ENCODE measurements around the gene GRAP. TPM values are rescaled to one million over a fixed set of nuclear protein-coding genes. Genes with fewer than 3 reads are reported as not detected.

Gene GRAP
- total RNA-seq, 1 experiment from 2014 or later, result 0.55 TPM

DNA sequence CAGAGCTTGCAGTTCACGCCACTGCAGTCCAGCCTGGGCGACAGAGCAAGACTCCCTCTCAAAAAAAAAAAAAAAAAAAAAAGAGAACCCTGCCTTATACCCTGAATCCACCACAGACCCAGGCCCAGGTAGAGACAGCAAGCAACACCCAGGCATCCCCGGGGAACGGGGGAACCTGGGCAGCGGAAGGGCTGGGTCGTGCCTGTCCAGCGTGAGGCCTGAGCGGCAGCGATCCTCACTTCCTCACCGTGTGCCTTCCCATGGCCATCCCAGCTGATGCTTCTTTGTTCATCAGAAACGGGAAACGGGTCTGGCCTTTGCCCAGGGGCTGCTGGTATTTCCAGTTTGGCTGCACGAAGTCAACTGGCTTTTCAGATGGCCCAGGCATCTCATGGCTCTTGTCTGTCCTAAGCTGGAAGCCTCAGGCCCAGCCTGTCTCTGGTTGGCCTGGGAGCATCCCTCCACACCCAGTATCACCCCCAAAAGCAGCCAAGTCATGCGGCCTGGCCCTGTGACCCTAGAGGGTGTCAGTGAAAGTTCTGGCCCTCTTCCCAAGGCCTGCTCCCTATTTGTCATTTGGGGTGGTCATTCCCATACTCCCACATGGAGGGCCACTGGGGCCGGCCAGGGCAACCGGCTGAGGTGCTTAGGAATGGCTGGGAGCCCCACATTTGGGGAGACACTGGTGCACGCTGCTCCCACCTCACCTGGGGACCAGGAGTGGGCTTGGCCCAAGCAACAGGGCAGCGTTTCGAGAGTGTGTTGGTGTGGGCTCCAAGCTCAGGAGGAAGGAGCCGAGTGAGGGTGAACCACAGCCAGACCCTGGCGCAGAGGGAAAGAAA, 62.3 kb downstream of the GRAP start:
- no peak overlapping the region for H3K4me2 ChIP-seq (ENCODE audit: insufficient read depth, insufficient read length, low read length)
- no peak overlapping the region for H3K9ac ChIP-seq (ENCODE audit: extremely low read depth, insufficient read length, low read length)
- Mint-ChIP-seq H3K27me3 (ENCODE audit: low read depth) (no peaks in the 10 kb centered on the region), H3K9me3 (no peaks in the 10 kb centered on the region), H3K27ac (no peak overlapping the region; a peak in 1 of 7 replicates), H3K4me1 (peaks cover 9 to 11% of the 10 kb centered on the region in 2 experiments), H3K4me3 (no peak overlapping the region), H3K36me3 (ENCODE audit: insufficient read depth in 1 of 3, low read depth in 3 of 3) (peaks cover 12 to 36% (median 34%) of the 10 kb centered on the region in 3 experiments; a peak in 6 of 7 replicates)
- H3K23me2 ChIP-seq (ENCODE audit: insufficient read length, low read depth, low read length, poor library complexity, severe bottlenecking), result no peaks in the 10 kb centered on the region
- H3K14ac ChIP-seq (ENCODE audit: insufficient read depth, low read length), result no peak overlapping the region
- no peaks in the 10 kb centered on the region for H3K9me3 ChIP-seq (ENCODE audit: control insufficient read depth, low read depth, low read length)
- no peak overlapping the region for H3K56ac ChIP-seq (ENCODE audit: insufficient read length, low read depth, low read length)
- no peaks in the 10 kb centered on the region for H3K4me1 ChIP-seq (ENCODE audit: insufficient read depth, low read length)
- H2BK20ac ChIP-seq (ENCODE audit: low read depth, low read length, poor library complexity, severe bottlenecking), result no peak overlapping the region
- no peak overlapping the region for H2BK5ac ChIP-seq (ENCODE audit: insufficient read length, low read length)
- H2AK5ac ChIP-seq (ENCODE audit: insufficient read length, low read length), result no peak overlapping the region
- H2BK12ac ChIP-seq (ENCODE audit: insufficient read length, low read depth, low read length), result no peak overlapping the region
- H3K4ac ChIP-seq (ENCODE audit: low read depth, low read length), result no peak overlapping the region
- no peak overlapping the region for H3T11ph ChIP-seq (ENCODE audit: low read length)
- DNase-seq, result no peak
- H3K23ac ChIP-seq (ENCODE audit: insufficient read length, low read depth, low read length), result no peak overlapping the region
- WGBS (ENCODE audit: extremely low coverage, insufficient read length, low lambda C conversion rate), result no CpG with 5 or more reads among the region's 21 CpGs
- no peaks in the 10 kb centered on the region for H3K27me3 ChIP-seq (ENCODE audit: insufficient read depth, low read length)
- no peak overlapping the region for H3K18ac ChIP-seq (ENCODE audit: insufficient read length, low read depth, low read length)
- no peaks in the 10 kb centered on the region for H3K79me1 ChIP-seq (ENCODE audit: insufficient read depth, low read depth, low read length, poor library complexity, severe bottlenecking)
- no peaks in the 10 kb centered on the region for H3K79me2 ChIP-seq (ENCODE audit: insufficient read depth, low read length)
- no peak overlapping the region for H2BK15ac ChIP-seq (ENCODE audit: low read depth, low read length)
- TF ChIP-seq, protein P1, sequence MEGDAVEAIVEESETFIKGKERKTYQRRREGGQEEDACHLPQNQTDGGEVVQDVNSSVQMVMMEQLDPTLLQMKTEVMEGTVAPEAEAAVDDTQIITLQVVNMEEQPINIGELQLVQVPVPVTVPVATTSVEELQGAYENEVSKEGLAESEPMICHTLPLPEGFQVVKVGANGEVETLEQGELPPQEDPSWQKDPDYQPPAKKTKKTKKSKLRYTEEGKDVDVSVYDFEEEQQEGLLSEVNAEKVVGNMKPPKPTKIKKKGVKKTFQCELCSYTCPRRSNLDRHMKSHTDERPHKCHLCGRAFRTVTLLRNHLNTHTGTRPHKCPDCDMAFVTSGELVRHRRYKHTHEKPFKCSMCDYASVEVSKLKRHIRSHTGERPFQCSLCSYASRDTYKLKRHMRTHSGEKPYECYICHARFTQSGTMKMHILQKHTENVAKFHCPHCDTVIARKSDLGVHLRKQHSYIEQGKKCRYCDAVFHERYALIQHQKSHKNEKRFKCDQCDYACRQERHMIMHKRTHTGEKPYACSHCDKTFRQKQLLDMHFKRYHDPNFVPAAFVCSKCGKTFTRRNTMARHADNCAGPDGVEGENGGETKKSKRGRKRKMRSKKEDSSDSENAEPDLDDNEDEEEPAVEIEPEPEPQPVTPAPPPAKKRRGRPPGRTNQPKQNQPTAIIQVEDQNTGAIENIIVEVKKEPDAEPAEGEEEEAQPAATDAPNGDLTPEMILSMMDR (conservative IDR thresholded peaks at IDR 0.05), result no peak
- H2AFZ ChIP-seq (ENCODE audit: low read length), result no peak overlapping the region
- H4K8ac ChIP-seq (replicated peaks; ENCODE audit: insufficient read length, low read depth, low read length), result no peak overlapping the region
- H4K5ac ChIP-seq (ENCODE audit: insufficient read length, low read depth, low read length), result no peak overlapping the region
- no peaks in the 10 kb centered on the region for H4K20me1 ChIP-seq (ENCODE audit: control insufficient read depth, insufficient read depth, insufficient read length)
- no peak overlapping the region for H4K91ac ChIP-seq (ENCODE audit: insufficient read length, low read depth, low read length)
- H3K27ac ChIP-seq (ENCODE audit: insufficient read length, low read depth, low read length), result no peak overlapping the region
- H2BK120ac ChIP-seq (ENCODE audit: low read depth, low read length, poor library complexity, severe bottlenecking), result no peak overlapping the region

Measured in H9 (cell line).